K562 (cell line): ENCODE measurements around the gene EPHA10. TPM values are rescaled to one million over a fixed set of nuclear protein-coding genes. Genes with fewer than 3 reads are reported as not detected.

Source experiments
- BMI1 ChIP-seq: fragments of 150-350 bp; IDR thresholded peaks from 2 replicates; pipeline ENCODE4 v1.6.1; 2014; ENCODE audit warnings: low read length
- CBX5 ChIP-seq: IDR thresholded peaks from 2 replicates; pipeline ENCODE4 v1.6.1; 2014; ENCODE audit warnings: low read depth, borderline replicate concordance
- EGR1 ChIP-seq: fragments of 450-650 bp; conservative IDR thresholded peaks from 2 replicates; pipeline ENCODE4 v1.6.1; 2017; ENCODE audit warnings: mild to moderate bottlenecking
- HMG20A ChIP-seq: fragments of 450-650 bp; formaldehyde crosslinking; conservative IDR thresholded peaks from 2 replicates; pipeline ENCODE4 v1.4.0; 2020; ENCODE audit warnings: mild to moderate bottlenecking, mixed read lengths
- HMGN3 ChIP-seq: IDR thresholded peaks from 2 replicates; pipeline ENCODE4 v1.6.1; 2011; ENCODE audit warnings: borderline replicate concordance, low read depth, mild to moderate bottlenecking, mixed read lengths, low read length; ENCODE audit not compliant: insufficient read length; ENCODE audit errors: extremely low read depth
- NR2F6 ChIP-seq: fragments of 450-650 bp; formaldehyde crosslinking; IDR thresholded peaks from 2 replicates; pipeline ENCODE4 v1.4.0; 2020; ENCODE audit warnings: mild to moderate bottlenecking
- PTRF ChIP-seq: fragments of 450-650 bp; IDR thresholded peaks from 2 replicates; pipeline ENCODE4 v1.6.1; 2016; ENCODE audit warnings: mild to moderate bottlenecking, missing genetic modification characterization, missing compliant biosample characterization
- RBBP5 ChIP-seq: fragments of 200-600 bp; sonication (generic); IDR thresholded peaks from 2 replicates; pipeline ENCODE4 v1.6.1; 2012; ENCODE audit warnings: borderline replicate concordance, mild to moderate bottlenecking, low read length, control low read depth, inconsistent platforms; ENCODE audit not compliant: insufficient read depth, poor library complexity, severe bottlenecking
- SAFB2 ChIP-seq: fragments of 200-400 bp; formaldehyde crosslinking; IDR thresholded peaks from 2 replicates; pipeline ENCODE4 v1.6.1; 2018; ENCODE audit warnings: borderline replicate concordance, low read length, low read depth, moderate library complexity; ENCODE audit not compliant: severe bottlenecking
- SNIP1 ChIP-seq: fragments of 450-650 bp; IDR thresholded peaks from 2 replicates; pipeline ENCODE4 v1.7.1; 2017; ENCODE audit warnings: low read depth, mild to moderate bottlenecking
- STAG1 ChIP-seq: sonication (generic); formaldehyde crosslinking; IDR thresholded peaks from 2 replicates; pipeline ENCODE4 v1.5.0; 2020; ENCODE audit warnings: missing genetic modification reagents, borderline replicate concordance
- TAF9B ChIP-seq: fragments of 450-650 bp; IDR thresholded peaks from 2 replicates; pipeline ENCODE4 v1.6.1; 2018; ENCODE audit warnings: mild to moderate bottlenecking; ENCODE audit not compliant: partially characterized antibody
- ZNF324 ChIP-seq: fragments of 250-450 bp; sonication (Bioruptor Pico); IDR thresholded peaks from 2 replicates; pipeline ENCODE4 v1.4.0; 2020; ENCODE audit warnings: mild to moderate bottlenecking
- ZNF384 ChIP-seq: IDR thresholded peaks from 2 replicates; pipeline ENCODE4 v1.6.1; 2012; ENCODE audit warnings: low read depth, low read length, improper control_type of control experiment
- ZZZ3 ChIP-seq: fragments of 450-650 bp; IDR thresholded peaks from 2 replicates; pipeline ENCODE4 v1.6.1; 2016; ENCODE audit warnings: antibody characterized with exemption, mild to moderate bottlenecking, moderate library complexity
- polyA plus RNA-seq, 8 experiments: library from polyadenylated mRNA; depleted of rRNA in 4 of 8; stranded (reverse) in 5 of 8; unstranded in 3 of 8; fragments of >200 nt; fragmentation: Nextera tagmentation in 2 of 8; fragmentation: Illumina TruSeq in 1 of 8; extraction: Ambion mirVana in 2 of 8; extraction: Trizol in 1 of 8; gene quantifications; 2 replicates each; pipeline versions ENCODE4 v1.2.1 to v1.2.3, GENCODE V29; 2011 to 2014; ENCODE audit warnings: inconsistent platforms in 1 of 8, missing spikeins in 1 of 8
- total RNA-seq, 7 experiments: library from RNA; depleted of rRNA in 6 of 7; stranded (reverse); fragments of >200 nt in 6 of 7; fragmentation: Illumina TruSeq in 2 of 7; extraction: Trizol in 2 of 7; gene quantifications; 2 replicates each; pipeline versions ENCODE4 v1.2.1 to v1.2.3, GENCODE V29; 2011 to 2021; ENCODE audit warnings: low replicate concordance in 1 of 7
- TF ChIP-seq, protein P1 (sequence below): sonication (generic); formaldehyde crosslinking; IDR thresholded peaks from 2 replicates; pipeline ENCODE4 v1.8.1; 2022; ENCODE audit warnings: missing genetic modification reagents
- TF ChIP-seq, protein P2 (sequence below): fragments of 150-350 bp; conservative IDR thresholded peaks from 2 replicates; pipeline ENCODE4 v1.6.1; 2014; ENCODE audit warnings: low read length
- TF ChIP-seq, protein P3 (sequence below): fragments of 450-650 bp; IDR thresholded peaks from 2 replicates; pipeline ENCODE4 v1.6.1; 2017; ENCODE audit warnings: mild to moderate bottlenecking, moderate library complexity
- TF ChIP-seq, protein P4 (sequence below): sonication (generic); formaldehyde crosslinking; IDR thresholded peaks from 2 replicates; pipeline ENCODE4 v1.8.0; 2022; ENCODE audit warnings: mild to moderate bottlenecking, missing genetic modification reagents
- TF ChIP-seq, protein P5 (sequence below): fragments of 250-450 bp; sonication (Bioruptor Pico); IDR thresholded peaks from 2 replicates; pipeline ENCODE4 v1.9.0; 2021; ENCODE audit warnings: mild to moderate bottlenecking, inconsistent platforms

The EPHA10 gene
- total and polyA plus RNA-seq, 9 of the 15 experiments (the other 6 are each of a cell fraction or from before 2014, with no cell fraction given) = 0.03 TPM; not detected in 8

DNA sequence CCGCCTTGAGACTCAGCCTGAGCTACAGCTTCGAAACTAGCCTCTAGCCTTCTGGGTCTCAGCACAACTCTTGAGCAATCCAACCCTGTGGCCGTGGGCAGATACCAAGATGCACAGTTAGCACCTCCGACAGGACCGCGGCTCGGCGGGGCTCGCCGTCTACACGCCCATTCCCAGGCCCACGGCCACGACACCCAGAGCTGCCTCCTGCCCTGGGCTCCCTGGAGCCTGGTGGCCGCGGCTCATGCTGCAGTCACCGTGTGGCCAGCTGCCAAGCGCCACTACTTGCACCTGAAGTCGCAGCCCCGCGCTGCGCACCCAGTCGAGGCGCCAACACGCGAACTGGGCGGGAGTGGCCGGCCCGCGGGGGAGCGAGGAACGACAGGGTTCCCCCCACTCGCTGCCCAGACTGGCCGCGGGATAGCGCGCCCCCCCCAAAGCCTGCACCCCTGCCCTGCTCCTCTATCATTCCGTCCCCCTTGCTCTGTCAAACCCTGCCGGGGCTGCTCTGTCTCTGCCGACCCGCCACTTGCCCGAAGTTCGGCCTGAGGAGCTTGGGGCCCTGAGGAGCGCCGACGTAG is 73.3 kb downstream of the EPHA10 start (continued):
- TF ChIP-seq RBBP5 = no peak
- TF ChIP-seq, protein P1, sequence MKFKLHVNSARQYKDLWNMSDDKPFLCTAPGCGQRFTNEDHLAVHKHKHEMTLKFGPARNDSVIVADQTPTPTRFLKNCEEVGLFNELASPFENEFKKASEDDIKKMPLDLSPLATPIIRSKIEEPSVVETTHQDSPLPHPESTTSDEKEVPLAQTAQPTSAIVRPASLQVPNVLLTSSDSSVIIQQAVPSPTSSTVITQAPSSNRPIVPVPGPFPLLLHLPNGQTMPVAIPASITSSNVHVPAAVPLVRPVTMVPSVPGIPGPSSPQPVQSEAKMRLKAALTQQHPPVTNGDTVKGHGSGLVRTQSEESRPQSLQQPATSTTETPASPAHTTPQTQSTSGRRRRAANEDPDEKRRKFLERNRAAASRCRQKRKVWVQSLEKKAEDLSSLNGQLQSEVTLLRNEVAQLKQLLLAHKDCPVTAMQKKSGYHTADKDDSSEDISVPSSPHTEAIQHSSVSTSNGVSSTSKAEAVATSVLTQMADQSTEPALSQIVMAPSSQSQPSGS (CRISPR knock-in tag) = no peak
- TF ChIP-seq HMGN3 = no peak
- TF ChIP-seq, protein P2, sequence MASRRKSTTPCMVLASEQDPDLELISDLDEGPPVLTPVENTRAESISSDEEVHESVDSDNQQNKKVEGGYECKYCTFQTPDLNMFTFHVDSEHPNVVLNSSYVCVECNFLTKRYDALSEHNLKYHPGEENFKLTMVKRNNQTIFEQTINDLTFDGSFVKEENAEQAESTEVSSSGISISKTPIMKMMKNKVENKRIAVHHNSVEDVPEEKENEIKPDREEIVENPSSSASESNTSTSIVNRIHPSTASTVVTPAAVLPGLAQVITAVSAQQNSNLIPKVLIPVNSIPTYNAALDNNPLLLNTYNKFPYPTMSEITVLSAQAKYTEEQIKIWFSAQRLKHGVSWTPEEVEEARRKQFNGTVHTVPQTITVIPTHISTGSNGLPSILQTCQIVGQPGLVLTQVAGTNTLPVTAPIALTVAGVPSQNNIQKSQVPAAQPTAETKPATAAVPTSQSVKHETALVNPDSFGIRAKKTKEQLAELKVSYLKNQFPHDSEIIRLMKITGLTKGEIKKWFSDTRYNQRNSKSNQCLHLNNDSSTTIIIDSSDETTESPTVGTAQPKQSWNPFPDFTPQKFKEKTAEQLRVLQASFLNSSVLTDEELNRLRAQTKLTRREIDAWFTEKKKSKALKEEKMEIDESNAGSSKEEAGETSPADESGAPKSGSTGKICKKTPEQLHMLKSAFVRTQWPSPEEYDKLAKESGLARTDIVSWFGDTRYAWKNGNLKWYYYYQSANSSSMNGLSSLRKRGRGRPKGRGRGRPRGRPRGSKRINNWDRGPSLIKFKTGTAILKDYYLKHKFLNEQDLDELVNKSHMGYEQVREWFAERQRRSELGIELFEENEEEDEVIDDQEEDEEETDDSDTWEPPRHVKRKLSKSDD = no peak
- TF ChIP-seq SAFB2 = no peak
- TF ChIP-seq EGR1 = peak; percentile 23; the same call in 1 of the 2 replicates
- TF ChIP-seq, protein P3, sequence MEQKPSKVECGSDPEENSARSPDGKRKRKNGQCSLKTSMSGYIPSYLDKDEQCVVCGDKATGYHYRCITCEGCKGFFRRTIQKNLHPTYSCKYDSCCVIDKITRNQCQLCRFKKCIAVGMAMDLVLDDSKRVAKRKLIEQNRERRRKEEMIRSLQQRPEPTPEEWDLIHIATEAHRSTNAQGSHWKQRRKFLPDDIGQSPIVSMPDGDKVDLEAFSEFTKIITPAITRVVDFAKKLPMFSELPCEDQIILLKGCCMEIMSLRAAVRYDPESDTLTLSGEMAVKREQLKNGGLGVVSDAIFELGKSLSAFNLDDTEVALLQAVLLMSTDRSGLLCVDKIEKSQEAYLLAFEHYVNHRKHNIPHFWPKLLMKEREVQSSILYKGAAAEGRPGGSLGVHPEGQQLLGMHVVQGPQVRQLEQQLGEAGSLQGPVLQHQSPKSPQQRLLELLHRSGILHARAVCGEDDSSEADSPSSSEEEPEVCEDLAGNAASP = no peak
- TF ChIP-seq CBX5 = no peak
- TF ChIP-seq PTRF (tag) = no peak
- TF ChIP-seq, protein P4, sequence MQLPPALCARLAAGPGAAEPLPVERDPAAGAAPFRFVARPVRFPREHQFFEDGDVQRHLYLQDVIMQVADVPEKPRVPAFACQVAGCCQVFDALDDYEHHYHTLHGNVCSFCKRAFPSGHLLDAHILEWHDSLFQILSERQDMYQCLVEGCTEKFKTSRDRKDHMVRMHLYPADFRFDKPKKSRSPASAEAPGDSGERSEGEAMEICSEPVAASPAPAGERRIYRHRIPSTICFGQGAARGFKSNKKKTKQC (CRISPR knock-in tag) = peak; percentile 88
- no peak for TF ChIP-seq ZZZ3
- peak; percentile 41; the same call in 1 of the 2 replicates for TF ChIP-seq NR2F6 (CRISPR knock-in tag)
- no peak for TF ChIP-seq HMG20A (CRISPR knock-in tag)
- TF ChIP-seq STAG1 = no peak
- TF ChIP-seq ZNF384 = no peak
- TF ChIP-seq, protein P5, sequence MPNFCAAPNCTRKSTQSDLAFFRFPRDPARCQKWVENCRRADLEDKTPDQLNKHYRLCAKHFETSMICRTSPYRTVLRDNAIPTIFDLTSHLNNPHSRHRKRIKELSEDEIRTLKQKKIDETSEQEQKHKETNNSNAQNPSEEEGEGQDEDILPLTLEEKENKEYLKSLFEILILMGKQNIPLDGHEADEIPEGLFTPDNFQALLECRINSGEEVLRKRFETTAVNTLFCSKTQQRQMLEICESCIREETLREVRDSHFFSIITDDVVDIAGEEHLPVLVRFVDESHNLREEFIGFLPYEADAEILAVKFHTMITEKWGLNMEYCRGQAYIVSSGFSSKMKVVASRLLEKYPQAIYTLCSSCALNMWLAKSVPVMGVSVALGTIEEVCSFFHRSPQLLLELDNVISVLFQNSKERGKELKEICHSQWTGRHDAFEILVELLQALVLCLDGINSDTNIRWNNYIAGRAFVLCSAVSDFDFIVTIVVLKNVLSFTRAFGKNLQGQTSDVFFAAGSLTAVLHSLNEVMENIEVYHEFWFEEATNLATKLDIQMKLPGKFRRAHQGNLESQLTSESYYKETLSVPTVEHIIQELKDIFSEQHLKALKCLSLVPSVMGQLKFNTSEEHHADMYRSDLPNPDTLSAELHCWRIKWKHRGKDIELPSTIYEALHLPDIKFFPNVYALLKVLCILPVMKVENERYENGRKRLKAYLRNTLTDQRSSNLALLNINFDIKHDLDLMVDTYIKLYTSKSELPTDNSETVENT = no peak
- TF ChIP-seq BMI1 = no peak
- no peak for TF ChIP-seq ZNF324 (CRISPR knock-in tag)
- TF ChIP-seq SNIP1 = peak; percentile 88
- no peak for TF ChIP-seq TAF9B
